Duodenal mucosa (tissue), 2 donors: ENCODE results near the gene ROBO2.

Experiments
- H3K27ac ChIP-seq: one replicate; pipeline ENCODE4 v1.7.0; 2013; ENCODE audit warnings: low read depth, low read length
- H3K27me3 ChIP-seq, 2 donors: one replicate each; pipeline ENCODE4 v1.7.0; 2013; ENCODE audit warnings: low read length in 2 of 2, control low read depth in 1 of 2; ENCODE audit not compliant: insufficient read depth in 2 of 2, control insufficient read depth in 1 of 2
- H3K36me3 ChIP-seq, 2 donors: one replicate each; pipeline ENCODE4 v1.7.0; 2013; ENCODE audit warnings: low read length in 2 of 2, control low read depth in 1 of 2; ENCODE audit not compliant: insufficient read depth in 2 of 2, control insufficient read depth in 1 of 2
- H3K4me1 ChIP-seq, 2 donors: one replicate each; pipeline ENCODE4 v1.7.0; 2013; ENCODE audit warnings: low read length in 2 of 2, control low read depth in 1 of 2; ENCODE audit not compliant: insufficient read depth in 2 of 2, control insufficient read depth in 1 of 2
- H3K4me3 ChIP-seq, 2 donors: one replicate each; pipeline ENCODE4 v1.7.0; 2013; ENCODE audit warnings: low read length in 2 of 2, low read depth in 1 of 2
- H3K9ac ChIP-seq, 2 donors: one replicate each; pipeline ENCODE4 v1.7.0; 2013; ENCODE audit warnings: low read length in 2 of 2, low read depth in 1 of 2
- H3K9me3 ChIP-seq, 2 donors: one replicate each; pipeline ENCODE4 v1.7.0; 2013; ENCODE audit warnings: low read length in 2 of 2, control low read depth in 1 of 2; ENCODE audit not compliant: control insufficient read depth in 1 of 2

The ROBO2 gene

GRCh38 chr3:77247061-77247460, 207.2 kb downstream of the ROBO2 start:
- Histone ChIP-seq H3K4me3 (no peak overlapping the region), H3K9ac (no peak overlapping the region), H3K36me3 (no peaks in the 10 kb centered on the region), H3K27ac (no peak overlapping the region), H3K4me1 (no peaks in the 10 kb centered on the region), H3K27me3 (no peaks in the 10 kb centered on the region), H3K9me3 (no peaks in the 10 kb centered on the region)

- H3K27ac ChIP-seq: no peak overlapping the region
- no peaks in the 10 kb centered on the region for H3K9me3 ChIP-seq
- H3K36me3 ChIP-seq: no peaks in the 10 kb centered on the region
- H3K4me3 ChIP-seq: no peak overlapping the region
- H3K4me1 ChIP-seq: no peaks in the 10 kb centered on the region
- H3K9ac ChIP-seq: no peak overlapping the region
- H3K27me3 ChIP-seq: no peaks in the 10 kb centered on the region
These were observed 207.9 kb downstream of the ROBO2 start for GRCh38 chr3:77247817-77248216.

GRCh38 chr3:77248420-77248819, 208.5 kb downstream of the ROBO2 start:
- H3K4me3 ChIP-seq: no peak overlapping the region
- H3K9me3 ChIP-seq: no peaks in the 10 kb centered on the region
- no peaks in the 10 kb centered on the region for H3K27me3 ChIP-seq
- no peak overlapping the region for H3K9ac ChIP-seq
- no peaks in the 10 kb centered on the region for H3K36me3 ChIP-seq
- no peaks in the 10 kb centered on the region for H3K4me1 ChIP-seq
- no peak overlapping the region for H3K27ac ChIP-seq

- Histone ChIP-seq H3K9ac (no peak overlapping the region), H3K4me1 (no peaks in the 10 kb centered on the region), H3K27me3 (no peaks in the 10 kb centered on the region), H3K4me3 (no peak overlapping the region), H3K9me3 (no peaks in the 10 kb centered on the region), H3K36me3 (no peaks in the 10 kb centered on the region), H3K27ac (no peak overlapping the region)
These were observed 211.2 kb downstream of the ROBO2 start for GRCh38 chr3:77251136-77251535.

- Histone ChIP-seq H3K36me3 (no peaks in the 10 kb centered on the region), H3K27me3 (no peaks in the 10 kb centered on the region), H3K9ac (no peak overlapping the region), H3K4me1 (no peaks in the 10 kb centered on the region), H3K27ac (no peak overlapping the region), H3K9me3 (no peaks in the 10 kb centered on the region), H3K4me3 (no peak overlapping the region)
These were observed 215.3 kb downstream of the ROBO2 start for GRCh38 chr3:77254967-77255831.

- Histone ChIP-seq H3K4me1 (no peaks in the 10 kb centered on the region), H3K36me3 (no peaks in the 10 kb centered on the region)
These were observed 216.9 kb downstream of the ROBO2 start for GRCh38 chr3:77256584-77257503.

GRCh38 chr3:77259694-77260093, 219.8 kb downstream of the ROBO2 start:
- H3K4me3 ChIP-seq: no peak overlapping the region
- H3K27ac ChIP-seq: no peak overlapping the region
- H3K4me1 ChIP-seq: no peaks in the 10 kb centered on the region
- no peaks in the 10 kb centered on the region for H3K9me3 ChIP-seq
- H3K27me3 ChIP-seq: no peaks in the 10 kb centered on the region
- H3K36me3 ChIP-seq: no peaks in the 10 kb centered on the region
- H3K9ac ChIP-seq: no peak overlapping the region

More at GRCh38 chr3:77256584-77257503, 216.9 kb downstream of the ROBO2 start:
- Histone ChIP-seq H3K9me3 (no peaks in the 10 kb centered on the region), H3K27me3 (no peaks in the 10 kb centered on the region), H3K4me3 (no peak overlapping the region), H3K27ac (no peak overlapping the region), H3K9ac (no peak overlapping the region)

- H3K9me3 ChIP-seq: no peaks in the 10 kb centered on the region
- H3K4me3 ChIP-seq: no peak overlapping the region
- H3K4me1 ChIP-seq: no peaks in the 10 kb centered on the region
- H3K27ac ChIP-seq: no peak overlapping the region
- H3K36me3 ChIP-seq: no peaks in the 10 kb centered on the region
- H3K9ac ChIP-seq: no peak overlapping the region
- no peaks in the 10 kb centered on the region for H3K27me3 ChIP-seq
These were observed 222.5 kb downstream of the ROBO2 start for GRCh38 chr3:77262361-77262760.

GRCh38 chr3:77267589-77267988, 227.7 kb downstream of the ROBO2 start:
- Histone ChIP-seq H3K9me3 (no peaks in the 10 kb centered on the region), H3K27ac (no peak overlapping the region), H3K27me3 (no peaks in the 10 kb centered on the region), H3K4me1 (no peaks in the 10 kb centered on the region), H3K9ac (no peak overlapping the region), H3K4me3 (no peak overlapping the region), H3K36me3 (no peaks in the 10 kb centered on the region)

GRCh38 chr3:77271306-77271705, 231.4 kb downstream of the ROBO2 start:
- Histone ChIP-seq H3K9ac (no peak overlapping the region), H3K4me1 (no peaks in the 10 kb centered on the region), H3K9me3 (no peaks in the 10 kb centered on the region), H3K27me3 (no peaks in the 10 kb centered on the region), H3K27ac (no peak overlapping the region), H3K4me3 (no peak overlapping the region), H3K36me3 (no peaks in the 10 kb centered on the region)
